ENCODE measurements around the gene TRIM51.

DNA sequence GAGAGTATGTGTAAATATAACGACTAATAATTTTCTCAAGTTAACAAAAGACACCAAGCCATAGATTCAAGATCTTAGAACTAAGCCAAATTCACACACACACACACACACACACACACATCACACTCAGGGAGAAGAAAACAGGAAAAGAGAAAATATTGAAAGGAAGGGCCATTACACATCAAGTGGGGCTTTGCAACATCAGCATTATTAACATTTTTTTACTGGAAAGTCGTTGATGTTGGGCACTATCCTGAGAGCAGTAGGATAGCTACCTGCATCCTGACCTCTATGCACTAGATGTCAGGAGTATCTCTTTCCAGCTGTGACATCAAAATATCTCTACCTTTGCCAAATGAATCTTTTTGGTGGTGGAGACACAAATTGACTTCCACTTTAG, 35.6 kb upstream of the TRIM51 start:
- TF ChIP-seq, protein P1, sequence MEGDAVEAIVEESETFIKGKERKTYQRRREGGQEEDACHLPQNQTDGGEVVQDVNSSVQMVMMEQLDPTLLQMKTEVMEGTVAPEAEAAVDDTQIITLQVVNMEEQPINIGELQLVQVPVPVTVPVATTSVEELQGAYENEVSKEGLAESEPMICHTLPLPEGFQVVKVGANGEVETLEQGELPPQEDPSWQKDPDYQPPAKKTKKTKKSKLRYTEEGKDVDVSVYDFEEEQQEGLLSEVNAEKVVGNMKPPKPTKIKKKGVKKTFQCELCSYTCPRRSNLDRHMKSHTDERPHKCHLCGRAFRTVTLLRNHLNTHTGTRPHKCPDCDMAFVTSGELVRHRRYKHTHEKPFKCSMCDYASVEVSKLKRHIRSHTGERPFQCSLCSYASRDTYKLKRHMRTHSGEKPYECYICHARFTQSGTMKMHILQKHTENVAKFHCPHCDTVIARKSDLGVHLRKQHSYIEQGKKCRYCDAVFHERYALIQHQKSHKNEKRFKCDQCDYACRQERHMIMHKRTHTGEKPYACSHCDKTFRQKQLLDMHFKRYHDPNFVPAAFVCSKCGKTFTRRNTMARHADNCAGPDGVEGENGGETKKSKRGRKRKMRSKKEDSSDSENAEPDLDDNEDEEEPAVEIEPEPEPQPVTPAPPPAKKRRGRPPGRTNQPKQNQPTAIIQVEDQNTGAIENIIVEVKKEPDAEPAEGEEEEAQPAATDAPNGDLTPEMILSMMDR (IDR thresholded peaks at IDR 0.05; ENCODE audit: insufficient read depth, low read depth, low read length), result no peak
- TF ChIP-seq EZH2 (IDR thresholded peaks at IDR 0.05; ENCODE audit: insufficient read depth, low read length), result no peak
